OCI-LY7 (cell line): ENCODE measurements around the gene EIF4G3. TPM values are rescaled to one million over a fixed set of nuclear protein-coding genes. Genes with fewer than 3 reads are reported as not detected.

Experiments
- BruUV-seq: library from RNA; stranded (reverse); fragments of 400-500 nt; replicated peaks from 2 replicates; lab custom pipeline; 2021; lab: Mats Ljungman, UMichigan
- CTCF ChIA-PET: fragments of 300-600 bp; sonication (Branson Sonifier 250); formaldehyde crosslinking; loops from one replicate; lab custom pipeline; 2022; ENCODE audit warnings: antibody characterized with exemption; ENCODE audit not compliant: unreplicated experiment; lab: Charles Lee
- POLR2A ChIA-PET: fragments of 300-600 bp; sonication (Branson Sonifier 250); formaldehyde crosslinking; loops from one replicate; lab custom pipeline; 2022; ENCODE audit warnings: antibody characterized with exemption; lab: Charles Lee
- DNase-seq: peaks from one replicate; pipeline ENCODE4 v3.0.0-alpha.2; 2015; ENCODE audit warnings: low spot score
- H2AFZ ChIP-seq: fragments of 200-600 bp; sonication (generic), shearing (Covaris generic); 2 replicates; pipeline ENCODE4 v1.6.1; 2014; ENCODE audit warnings: mild to moderate bottlenecking, antibody characterized with exemption, low read length, moderate library complexity
- H3K27ac ChIP-seq: fragments of 200-600 bp; sonication (generic); 2 replicates; pipeline ENCODE4 v1.5.1; 2014; ENCODE audit warnings: mixed run types, low read depth, mild to moderate bottlenecking, moderate library complexity, low read length, inconsistent platforms; ENCODE audit not compliant: poor library complexity, severe bottlenecking
- H3K36me3 ChIP-seq: fragments of 200-600 bp; sonication (generic); 2 replicates; pipeline ENCODE4 v1.6.1; 2014; ENCODE audit warnings: mild to moderate bottlenecking, antibody characterized with exemption, low read length, moderate library complexity, mixed read lengths; ENCODE audit not compliant: insufficient read depth
- H3K4me1 ChIP-seq: fragments of 200-600 bp; sonication (generic); 2 replicates; pipeline ENCODE4 v1.5.1; 2014; ENCODE audit warnings: mild to moderate bottlenecking, low read length; ENCODE audit not compliant: insufficient read depth, poor library complexity, severe bottlenecking
- H3K4me2 ChIP-seq: fragments of 200-600 bp; sonication (generic); 2 replicates; pipeline ENCODE4 v1.6.1; 2014; ENCODE audit warnings: mild to moderate bottlenecking, low read length
- H3K4me3 ChIP-seq: fragments of 200-600 bp; sonication (generic); 2 replicates; pipeline ENCODE4 v1.5.1; 2014; ENCODE audit warnings: mild to moderate bottlenecking, low read depth, low read length; ENCODE audit not compliant: poor library complexity, severe bottlenecking
- H3K79me2 ChIP-seq: fragments of 200-600 bp; sonication (generic); 2 replicates; pipeline ENCODE4 v1.6.1; 2016; ENCODE audit warnings: low read depth, mild to moderate bottlenecking, low read length, moderate library complexity, mixed read lengths; ENCODE audit not compliant: insufficient read depth
- H3K9me2 ChIP-seq: fragments of 200-600 bp; sonication (generic); 2 replicates; pipeline ENCODE4 v1.6.1; 2016; ENCODE audit warnings: mild to moderate bottlenecking, low read length, mixed read lengths; ENCODE audit not compliant: insufficient read depth
- H3K9me3 ChIP-seq: fragments of 200-600 bp; sonication (generic); 2 replicates; pipeline ENCODE4 v1.6.1; 2014; ENCODE audit warnings: mild to moderate bottlenecking, mixed run types, low read length, mixed read lengths
- H4K20me1 ChIP-seq: fragments of 200-600 bp; sonication (generic); 2 replicates; pipeline ENCODE4 v1.6.1; 2014; ENCODE audit warnings: mild to moderate bottlenecking, antibody characterized with exemption, low read length, moderate library complexity, mixed read lengths; ENCODE audit not compliant: insufficient read depth
- EZH2phosphoT487 ChIP-seq: fragments of 200-600 bp; sonication (generic); IDR thresholded peaks from 2 replicates; pipeline ENCODE4 v1.6.1; 2018; ENCODE audit warnings: low read depth, borderline replicate concordance, mild to moderate bottlenecking, mixed run types, antibody characterized with exemption, low read length, moderate library complexity, mixed read lengths
- intact Hi-C: fragments of 100-400 bp; cut with micrococcal nuclease; formaldehyde crosslinking; loops from one replicate; pipeline ENCODE4 v1.10.0; 2022; ENCODE audit not compliant: unreplicated experiment
- total RNA-seq, 2 experiments: library from RNA; depleted of rRNA in 1 of 2; stranded (reverse); fragments of >200 nt in 1 of 2; shearing (Covaris generic) in 1 of 2; gene quantifications; 2 replicates each; pipeline ENCODE4 v1.2.3, GENCODE V29; 2014 to 2022
- TF ChIP-seq, protein P1 (sequence below): fragments of 200-600 bp; sonication (generic); conservative IDR thresholded peaks from 2 replicates; pipeline ENCODE4 v1.5.1; 2014; ENCODE audit warnings: mild to moderate bottlenecking, antibody characterized with exemption, low read length, moderate library complexity, mixed read lengths

Gene EIF4G3
- total RNA-seq, 2 experiments from 2014 or later, result 28.5 to 62.1 TPM

DNA sequence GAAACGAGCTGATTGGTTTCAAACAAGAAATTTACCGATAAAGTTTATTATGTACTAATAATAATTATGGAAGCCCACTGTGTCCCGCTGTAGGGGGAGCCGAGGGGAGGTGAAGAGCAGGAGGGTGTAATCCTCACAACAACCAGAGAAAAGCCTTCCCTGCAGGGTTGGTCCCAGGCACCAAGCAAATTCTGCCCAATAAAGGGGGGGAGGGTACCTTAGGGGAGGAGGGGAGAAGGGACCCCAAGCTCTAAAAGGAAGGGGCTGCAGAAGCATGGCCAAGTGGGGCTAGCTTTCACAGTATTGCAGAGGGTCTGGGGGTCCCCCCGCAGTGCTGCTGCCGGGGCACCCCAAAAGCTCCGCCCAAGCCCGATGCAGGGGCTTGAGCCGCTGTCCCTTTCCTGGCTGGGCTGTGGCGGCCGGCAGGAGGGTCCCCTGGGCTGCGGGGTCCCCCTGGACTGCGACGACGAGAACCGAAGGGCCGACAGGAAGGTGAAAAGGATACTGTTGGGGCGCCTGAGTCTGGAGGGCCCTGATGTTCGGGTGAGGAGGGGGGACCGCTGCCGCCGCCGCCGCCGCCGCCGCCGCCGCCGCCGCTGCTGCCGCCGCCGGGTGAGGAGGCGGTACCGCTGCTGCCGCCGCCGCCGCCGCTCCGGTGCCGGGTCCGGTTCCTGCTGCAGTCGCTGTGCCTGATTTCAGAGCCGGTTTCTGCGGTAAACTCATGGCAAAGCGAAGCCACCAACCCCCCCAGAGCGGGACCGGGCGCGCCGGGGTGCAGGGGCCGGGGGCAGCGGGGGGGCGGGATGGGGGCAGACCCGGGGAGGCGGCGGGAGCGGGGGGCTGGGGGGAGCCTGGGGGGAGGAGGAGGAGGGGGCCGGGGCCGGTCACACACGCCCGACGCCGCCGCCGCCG, 771 bp downstream of the EIF4G3 start:
- DNase-seq, result peak; percentile 39
- Histone ChIP-seq H3K9me3 (no peaks in the 10 kb centered on the region), H3K4me2 (peak overlapping the region; percentile 89), H4K20me1 (peaks cover 24% of the 10 kb centered on the region), H3K4me1 (peaks cover 18% of the 10 kb centered on the region), H2AFZ (peak overlapping the region; percentile 20; the same call in 1 of the 2 replicates), H3K4me3 (peak overlapping the region; percentile 98), H3K79me2 (peaks cover 41% of the 10 kb centered on the region), H3K27ac (peak overlapping the region; percentile 51), H3K36me3 (peaks cover 13% of the 10 kb centered on the region), H3K9me2 (no peaks in the 10 kb centered on the region)
- CTCF ChIA-PET, result no interaction called here
- intact Hi-C loops, result no loop called here
- POLR2A ChIA-PET, result interaction anchor here (0.9 kb wide), 1 partner anchor 8 kb away, joined by 3 read pairs; no protein-coding TSS in a partner anchor
- no peak for TF ChIP-seq EZH2phosphoT487
- TF ChIP-seq, protein P1, sequence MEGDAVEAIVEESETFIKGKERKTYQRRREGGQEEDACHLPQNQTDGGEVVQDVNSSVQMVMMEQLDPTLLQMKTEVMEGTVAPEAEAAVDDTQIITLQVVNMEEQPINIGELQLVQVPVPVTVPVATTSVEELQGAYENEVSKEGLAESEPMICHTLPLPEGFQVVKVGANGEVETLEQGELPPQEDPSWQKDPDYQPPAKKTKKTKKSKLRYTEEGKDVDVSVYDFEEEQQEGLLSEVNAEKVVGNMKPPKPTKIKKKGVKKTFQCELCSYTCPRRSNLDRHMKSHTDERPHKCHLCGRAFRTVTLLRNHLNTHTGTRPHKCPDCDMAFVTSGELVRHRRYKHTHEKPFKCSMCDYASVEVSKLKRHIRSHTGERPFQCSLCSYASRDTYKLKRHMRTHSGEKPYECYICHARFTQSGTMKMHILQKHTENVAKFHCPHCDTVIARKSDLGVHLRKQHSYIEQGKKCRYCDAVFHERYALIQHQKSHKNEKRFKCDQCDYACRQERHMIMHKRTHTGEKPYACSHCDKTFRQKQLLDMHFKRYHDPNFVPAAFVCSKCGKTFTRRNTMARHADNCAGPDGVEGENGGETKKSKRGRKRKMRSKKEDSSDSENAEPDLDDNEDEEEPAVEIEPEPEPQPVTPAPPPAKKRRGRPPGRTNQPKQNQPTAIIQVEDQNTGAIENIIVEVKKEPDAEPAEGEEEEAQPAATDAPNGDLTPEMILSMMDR, result no peak
- no TSS peak for BruUV-seq

DNA sequence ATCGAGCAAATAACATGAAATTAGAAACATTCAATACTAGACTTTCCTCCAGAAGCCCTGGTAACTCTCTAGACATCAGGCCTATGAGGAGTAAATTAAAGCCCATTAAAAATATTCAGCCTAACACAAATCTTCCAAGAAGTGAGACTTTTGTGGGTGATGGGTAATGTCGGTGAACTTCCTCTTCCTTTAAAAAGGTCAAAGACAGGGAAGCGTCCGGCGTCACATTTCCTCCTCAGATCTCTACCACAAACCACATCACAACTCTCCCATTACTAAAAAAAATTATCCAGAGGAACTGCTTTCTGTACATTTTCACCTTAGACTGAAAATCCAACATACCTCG, 1.4 kb downstream of the EIF4G3 start:
- ChIA-PET CTCF (no interaction called here), POLR2A (interaction anchor here (0.7 to 0.9 kb wide), 2 partner anchors 9 to 1079 kb away, joined by 3 read pairs; no protein-coding TSS in a partner anchor)
- peak; percentile 58 for DNase-seq
- TF ChIP-seq EZH2phosphoT487, result no peak
- TF ChIP-seq, protein P1, result no peak
- no peaks in the 10 kb centered on the region for H3K9me3 ChIP-seq
- no peaks in the 10 kb centered on the region for H3K9me2 ChIP-seq
- intact Hi-C loops, result no loop called here
- TSS peak; percentile 75 for BruUV-seq
- peak overlapping the region; percentile 89 for H3K4me2 ChIP-seq
- peak overlapping the region; percentile 98 for H3K4me3 ChIP-seq
- H3K79me2 ChIP-seq, result peaks cover 44% of the 10 kb centered on the region
- H2AFZ ChIP-seq, result peak overlapping the region; percentile 20; the same call in 1 of the 2 replicates
- peaks cover 18% of the 10 kb centered on the region for H3K4me1 ChIP-seq
- H3K36me3 ChIP-seq, result peaks cover 20% of the 10 kb centered on the region
- peaks cover 24% of the 10 kb centered on the region for H4K20me1 ChIP-seq
- H3K27ac ChIP-seq, result peak overlapping the region; percentile 51
